B cell (primary cell): ENCODE measurements around the gene RRBP1. TPM values are rescaled to one million over a fixed set of nuclear protein-coding genes. Genes with fewer than 3 reads are reported as not detected.

Source experiments
- ATAC-seq: fragments of 200-7000 bp; cut with Tn5 transposase; one replicate; pipeline ENCODE4 v1.10.0; 2021; ENCODE audit warnings: low read depth, mild to moderate bottlenecking, moderate number of reproducible peaks, moderate library complexity
- CTCF ChIA-PET: fragments of 350-600 bp; sonication (Branson Sonifier 250); formaldehyde crosslinking; loops from one replicate; lab custom pipeline; 2021; ENCODE audit warnings: antibody characterized with exemption, inconsistent platforms; lab: Charles Lee
- POLR2A ChIA-PET: fragments of 350-600 bp; sonication (Branson Sonifier 250); formaldehyde crosslinking; loops from one replicate; lab custom pipeline; 2021; ENCODE audit warnings: antibody characterized with exemption; lab: Charles Lee
- DNase-seq: peaks from one replicate; pipeline ENCODE4 v3.0.0; 2013
- H2AFZ ChIP-seq: 2 replicates; pipeline ENCODE4 v1.6.1; 2012; ENCODE audit warnings: mild to moderate bottlenecking, low read depth, low read length; ENCODE audit not compliant: insufficient read depth, poor library complexity, severe bottlenecking
- H3K27ac ChIP-seq, 2 donors: 1 replicate in 1 of 2; 2 replicates in 1 of 2; pipeline ENCODE4 v1.5.1; 2012 to 2013; ENCODE audit warnings: low read length in 2 of 2, mild to moderate bottlenecking in 2 of 2, moderate library complexity in 1 of 2
- H3K27me3 ChIP-seq, 4 experiments: fragments of 200-600 bp in 1 of 4; sonication (generic) in 1 of 4; replicated peaks in 1 of 4; 1 replicate in 2 of 4; 2 replicates in 2 of 4; pipeline versions ENCODE4 v1.6.1 to v1.7.0; 2013 to 2016; ENCODE audit warnings: low read length in 3 of 4, mild to moderate bottlenecking in 2 of 4, mixed read lengths in 1 of 4, moderate library complexity in 1 of 4; ENCODE audit not compliant: insufficient read depth in 4 of 4, control insufficient read depth in 3 of 4; ENCODE audit errors: control extremely low read depth in 1 of 4
- H3K36me3 ChIP-seq, 2 experiments: replicated peaks in 1 of 2; 1 replicate in 1 of 2; 2 replicates in 1 of 2; pipeline versions ENCODE4 v1.6.1 to v1.7.1; 2013; ENCODE audit warnings: low read length in 1 of 2; ENCODE audit not compliant: insufficient read depth in 2 of 2, control insufficient read depth in 1 of 2; ENCODE audit errors: control extremely low read depth in 1 of 2, extremely low read depth in 1 of 2
- H3K4me1 ChIP-seq, 2 donors: fragments of 200-600 bp in 1 of 2; sonication (generic) in 1 of 2; 1 replicate in 1 of 2; 2 replicates in 1 of 2; pipeline versions ENCODE4 v1.5.1 to v1.6.1; 2013 to 2017; ENCODE audit warnings: low read length in 2 of 2; ENCODE audit not compliant: control insufficient read depth in 2 of 2, insufficient read depth in 2 of 2
- H3K4me2 ChIP-seq: replicated peaks from 2 replicates; pipeline ENCODE3; 2012; ENCODE audit warnings: mild to moderate bottlenecking, low read depth, low read length; ENCODE audit not compliant: poor library complexity, severe bottlenecking
- H3K4me3 ChIP-seq, 5 experiments: fragments of 200-600 bp in 1 of 5; sonication (generic) in 1 of 5; 1 replicate in 3 of 5; 2 replicates in 2 of 5; pipeline versions ENCODE4 v1.5.1 to v1.7.0; 2011 to 2016; ENCODE audit warnings: low read length in 4 of 5, mild to moderate bottlenecking in 4 of 5, low read depth in 2 of 5, control low read depth in 1 of 5, moderate library complexity in 1 of 5; ENCODE audit not compliant: insufficient read depth in 1 of 5; ENCODE audit errors: control extremely low read depth in 1 of 5, extremely low read depth in 1 of 5
- H3K79me2 ChIP-seq: fragments of 200-600 bp; sonication (generic); one replicate; pipeline ENCODE4 v1.6.0; 2016; ENCODE audit warnings: low read length; ENCODE audit not compliant: control insufficient read depth, insufficient read depth
- H3K9ac ChIP-seq: fragments of 200-600 bp; sonication (generic); 2 replicates; pipeline ENCODE4 v1.6.1; 2017; ENCODE audit warnings: mild to moderate bottlenecking, low read length, moderate library complexity
- H3K9me3 ChIP-seq, 3 donors: one replicate each; pipeline versions ENCODE4 v1.6.1 to v1.7.1; 2013; ENCODE audit warnings: low read length in 2 of 3; ENCODE audit not compliant: control insufficient read depth in 2 of 3, insufficient read depth in 1 of 3; ENCODE audit errors: control extremely low read depth in 1 of 3
- H4K20me1 ChIP-seq: 2 replicates; pipeline ENCODE4 v1.6.0; 2012; ENCODE audit warnings: mild to moderate bottlenecking, low read length; ENCODE audit not compliant: insufficient read depth, control insufficient read depth, poor library complexity, severe bottlenecking
- H3K27ac Mint-ChIP-seq: one replicate; pipeline ENCODE4 v1.8.0; 2021; ENCODE audit warnings: mixed read lengths
- H3K27me3 Mint-ChIP-seq: one replicate; pipeline ENCODE4 v1.8.0; 2021; ENCODE audit warnings: mixed read lengths
- H3K4me1 Mint-ChIP-seq: one replicate; pipeline ENCODE4 v1.8.0; 2021; ENCODE audit warnings: mixed read lengths
- H3K4me3 Mint-ChIP-seq: one replicate; pipeline ENCODE4 v1.8.0; 2021; ENCODE audit warnings: mixed read lengths
- H3K9me3 Mint-ChIP-seq: one replicate; pipeline ENCODE4 v1.8.0; 2022; ENCODE audit warnings: mixed read lengths; ENCODE audit not compliant: insufficient read depth
- EZH2 ChIP-seq: IDR thresholded peaks from 2 replicates; pipeline ENCODE4 v1.6.1; 2012; ENCODE audit warnings: borderline replicate concordance, low read depth, mild to moderate bottlenecking, moderate library complexity, low read length; ENCODE audit not compliant: insufficient read depth, poor library complexity, severe bottlenecking
- WGBS: methylation state at CpG from one replicate; pipeline ENCODE4 v1.1.5; 2013; ENCODE audit warnings: missing lambda C conversion rate; ENCODE audit not compliant: insufficient coverage; 5-methylcytosine and 5-hydroxymethylcytosine counted together
- intact Hi-C: fragments of 100-400 bp; cut with micrococcal nuclease; formaldehyde crosslinking; loops from one replicate; pipeline ENCODE4 v1.10.0; 2022
- polyA plus RNA-seq: library from polyadenylated mRNA; depleted of rRNA; stranded (reverse); fragments of >200 nt; gene quantifications from 2 replicates; pipeline ENCODE4 v1.2.3, GENCODE V29; 2012
- total RNA-seq, 2 donors: library from RNA; stranded (reverse); fragments of 120-200 nt in 1 of 2; gene quantifications; 1 replicate in 1 of 2; 2 replicates in 1 of 2; pipeline versions ENCODE4 v1.2.3 to v1.2.4, GENCODE V29; 2013 to 2022
- TF ChIP-seq, protein P1 (sequence below): fragments of 200-600 bp; IDR thresholded peaks from one replicate; pipeline ENCODE4 v1.8.0; 2022; ENCODE audit warnings: antibody characterized with exemption, mild to moderate bottlenecking

Gene RRBP1
- total and polyA plus RNA-seq, 2 donors (not counting 1 experiment from before 2014, with no cell fraction given): 10.9 to 27.5 TPM

DNA sequence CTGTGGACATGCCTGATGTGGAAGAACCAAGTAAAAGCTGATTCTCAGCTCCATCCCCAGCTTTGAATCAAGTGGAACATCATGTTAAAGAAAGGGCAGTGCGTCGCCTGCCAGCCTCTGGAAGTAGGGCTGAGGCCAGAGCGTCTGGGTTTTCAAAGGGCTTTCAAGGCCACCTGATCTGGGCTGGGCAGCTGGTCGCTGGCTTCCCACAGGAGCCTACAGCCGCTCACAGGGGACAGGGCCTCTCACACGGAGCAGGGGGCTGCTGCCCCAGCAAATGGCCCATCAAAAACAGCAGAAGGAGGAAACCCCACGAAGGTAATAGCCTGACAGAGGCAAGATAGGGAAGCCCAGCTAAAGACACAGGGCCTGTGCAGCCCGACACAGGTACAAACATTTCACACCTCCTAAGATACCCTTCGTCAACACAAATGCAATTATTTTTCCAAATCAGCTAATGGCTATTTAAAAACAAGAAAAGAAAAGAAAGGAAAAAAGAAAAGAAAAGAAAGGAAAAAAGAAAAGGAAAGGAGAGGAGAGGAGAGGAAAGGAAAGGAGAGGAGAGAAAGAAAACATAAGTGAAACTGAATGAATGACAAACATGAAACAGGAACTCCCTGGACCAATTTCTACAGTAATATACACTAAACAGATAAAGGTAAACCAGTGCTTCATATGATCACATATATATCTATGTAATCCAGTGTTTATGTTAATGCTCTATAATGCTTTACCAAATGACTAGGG is 24.8 kb downstream of the RRBP1 start:
- no peak overlapping the region for H3K27ac Mint-ChIP-seq
- H3K4me1 Mint-ChIP-seq: peaks cover 15% of the 10 kb centered on the region
- Histone ChIP-seq H3K27ac (no peak overlapping the region), H3K36me3 (peaks cover 0 to 11% of the 10 kb centered on the region in 2 experiments), H3K27me3 (no peaks in the 10 kb centered on the region), H3K4me1 (peaks cover 10 to 11% of the 10 kb centered on the region in 2 donors), H3K9me3 (peaks cover 0 to 11% (median 0%) of the 10 kb centered on the region in 3 donors), H3K79me2 (peaks cover 8% of the 10 kb centered on the region), H3K4me3 (no peak overlapping the region), H4K20me1 (peaks cover 8% of the 10 kb centered on the region), H2AFZ (no peak overlapping the region), H3K9ac (no peak overlapping the region), H3K4me2 (no peak overlapping the region)
- no peak for TF ChIP-seq EZH2
- TF ChIP-seq, protein P1, sequence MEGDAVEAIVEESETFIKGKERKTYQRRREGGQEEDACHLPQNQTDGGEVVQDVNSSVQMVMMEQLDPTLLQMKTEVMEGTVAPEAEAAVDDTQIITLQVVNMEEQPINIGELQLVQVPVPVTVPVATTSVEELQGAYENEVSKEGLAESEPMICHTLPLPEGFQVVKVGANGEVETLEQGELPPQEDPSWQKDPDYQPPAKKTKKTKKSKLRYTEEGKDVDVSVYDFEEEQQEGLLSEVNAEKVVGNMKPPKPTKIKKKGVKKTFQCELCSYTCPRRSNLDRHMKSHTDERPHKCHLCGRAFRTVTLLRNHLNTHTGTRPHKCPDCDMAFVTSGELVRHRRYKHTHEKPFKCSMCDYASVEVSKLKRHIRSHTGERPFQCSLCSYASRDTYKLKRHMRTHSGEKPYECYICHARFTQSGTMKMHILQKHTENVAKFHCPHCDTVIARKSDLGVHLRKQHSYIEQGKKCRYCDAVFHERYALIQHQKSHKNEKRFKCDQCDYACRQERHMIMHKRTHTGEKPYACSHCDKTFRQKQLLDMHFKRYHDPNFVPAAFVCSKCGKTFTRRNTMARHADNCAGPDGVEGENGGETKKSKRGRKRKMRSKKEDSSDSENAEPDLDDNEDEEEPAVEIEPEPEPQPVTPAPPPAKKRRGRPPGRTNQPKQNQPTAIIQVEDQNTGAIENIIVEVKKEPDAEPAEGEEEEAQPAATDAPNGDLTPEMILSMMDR: no peak
- WGBS: over 99% methylated on average over 6 of the region's 9 CpGs
- DNase-seq (no peak), ATAC-seq (no peak)
- intact Hi-C loops: no loop called here
- H3K9me3 Mint-ChIP-seq: no peaks in the 10 kb centered on the region
- ChIA-PET CTCF (interaction anchor here (0.5 kb wide), 1 partner anchor 153 kb away, joined by 3 read pairs; no protein-coding TSS in a partner anchor), POLR2A (no interaction called here)
- no peak overlapping the region for H3K4me3 Mint-ChIP-seq
- H3K27me3 Mint-ChIP-seq: no peaks in the 10 kb centered on the region

DNA sequence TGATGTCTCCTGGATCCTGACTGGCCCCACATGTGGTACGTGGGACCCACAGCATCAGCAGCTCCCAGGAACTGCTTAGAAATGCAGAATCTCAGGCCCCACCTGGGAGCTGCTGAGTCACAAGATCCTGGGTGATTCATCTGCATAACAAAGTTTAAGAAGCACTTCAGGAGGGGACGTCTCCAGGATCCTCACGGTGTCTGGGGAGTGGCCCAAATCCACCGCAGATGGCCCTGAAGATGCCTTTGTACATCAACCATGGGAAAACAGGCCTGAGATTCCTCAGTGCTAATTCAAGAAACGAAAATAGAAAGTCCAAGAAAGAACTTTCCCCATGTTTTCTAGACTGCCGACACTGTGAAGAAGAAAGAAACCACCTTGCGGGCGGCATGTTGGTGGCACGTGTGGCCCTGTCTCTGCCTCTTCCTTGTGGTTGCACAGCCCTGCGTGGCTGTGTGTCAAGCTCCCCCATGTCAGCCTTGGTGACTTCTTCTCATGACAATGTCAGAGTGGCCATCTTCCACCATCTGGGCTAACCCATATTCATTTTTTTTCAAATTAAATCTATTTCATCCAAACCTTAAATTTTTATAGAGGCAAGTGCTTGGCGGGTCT is 26.1 kb downstream of the RRBP1 start:
- peaks cover 8% of the 10 kb centered on the region for H4K20me1 ChIP-seq
- no peaks in the 10 kb centered on the region for H3K79me2 ChIP-seq
- H3K4me2 ChIP-seq: no peak overlapping the region
- DNase-seq (no peak), ATAC-seq (no peak)
- CTCF ChIA-PET: interaction anchor here (0.7 to 1.6 kb wide), 4 partner anchors 10 to 339 kb away, joined by 3 to 7 read pairs (median 4); no protein-coding TSS in a partner anchor
- H3K27ac Mint-ChIP-seq: no peak overlapping the region
- no peak overlapping the region for H3K4me3 Mint-ChIP-seq
- intact Hi-C loops: loop anchor here (1.0 kb wide), 2 partner anchors 242 to 340 kb away; no protein-coding TSS in a partner anchor
- 91% methylated on average over 11 of the region's 11 CpGs for WGBS
- H3K36me3 ChIP-seq: peaks cover 0 to 11% of the 10 kb centered on the region in 2 experiments
- H3K9me3 Mint-ChIP-seq: no peaks in the 10 kb centered on the region
- H3K4me1 Mint-ChIP-seq: peaks cover 6% of the 10 kb centered on the region
- POLR2A ChIA-PET: no interaction called here
- TF ChIP-seq EZH2: no peak
- TF ChIP-seq, protein P1: no peak
- no peaks in the 10 kb centered on the region for H3K27me3 Mint-ChIP-seq
- no peaks in the 10 kb centered on the region for H3K27me3 ChIP-seq
- H3K9ac ChIP-seq: no peak overlapping the region
- peaks cover 0 to 11% (median 0%) of the 10 kb centered on the region in 3 donors for H3K9me3 ChIP-seq
- H3K4me1 ChIP-seq: peaks cover 3 to 5% of the 10 kb centered on the region in 2 donors
- no peak overlapping the region for H3K4me3 ChIP-seq
- H2AFZ ChIP-seq: no peak overlapping the region
- no peak overlapping the region for H3K27ac ChIP-seq
